Endothelial cell of umbilical vein (primary cell): ENCODE results near the gene FAM111B. TPM values are rescaled to one million over a fixed set of nuclear protein-coding genes. Genes with fewer than 3 reads are reported as not detected.

Experiments
- BruUV-seq: library from RNA; stranded (reverse); fragments of 400-500 nt; replicated peaks from 2 replicates; lab custom pipeline; 2021; lab: Mats Ljungman, UMichigan
- CTCF ChIA-PET: fragments of 300-600, 350-600 bp; sonication (Branson Sonifier 250); formaldehyde crosslinking; loops from one replicate; lab custom pipeline; 2021; ENCODE audit warnings: antibody characterized with exemption, inconsistent platforms; lab: Charles Lee
- POLR2A ChIA-PET: fragments of 300-600, 350-600 bp; sonication (Branson Sonifier 250); formaldehyde crosslinking; loops from one replicate; lab custom pipeline; 2021; ENCODE audit warnings: antibody characterized with exemption, inconsistent platforms; lab: Charles Lee
- DNase-seq: peaks from one replicate; pipeline ENCODE4 v3.0.0-alpha.2; 2011; ENCODE audit warnings: low read depth, low spot score
- FAIRE-seq: peaks from 2 replicates; lab custom pipeline; 2011; peaks lifted over from hg19 to GRCh38; lab: Jason Lieb, UNC
- H2AFZ ChIP-seq: 2 replicates; pipeline ENCODE4 v1.6.0; 2012; ENCODE audit warnings: low read depth, low read length, control low read depth, inconsistent platforms
- H3K27ac ChIP-seq: 2 replicates; pipeline ENCODE4 v1.5.1; 2011; ENCODE audit warnings: low read depth, mild to moderate bottlenecking, control low read depth, low read length, moderate library complexity; ENCODE audit not compliant: insufficient read depth
- H3K27me3 ChIP-seq, 2 experiments: 2 replicates each; pipeline versions ENCODE4 v1.6.0 to v1.6.1; 2011; ENCODE audit warnings: low read length in 2 of 2, mixed read lengths in 1 of 2; ENCODE audit not compliant: control insufficient read depth in 2 of 2, insufficient read depth in 2 of 2
- H3K36me3 ChIP-seq, 2 experiments: 2 replicates in 1 of 2; 3 replicates in 1 of 2; pipeline ENCODE4 v1.5.1; 2011; ENCODE audit warnings: low read length in 2 of 2, mild to moderate bottlenecking in 1 of 2, moderate library complexity in 1 of 2; ENCODE audit not compliant: control insufficient read depth in 2 of 2, insufficient read depth in 2 of 2; ENCODE audit errors: extremely low read depth in 1 of 2
- H3K4me1 ChIP-seq: 3 replicates; pipeline ENCODE4 v1.5.1; 2011; ENCODE audit warnings: mild to moderate bottlenecking, low read length; ENCODE audit not compliant: control insufficient read depth, insufficient read depth; ENCODE audit errors: extremely low read depth
- H3K4me2 ChIP-seq: 2 replicates; pipeline ENCODE4 v1.6.1; 2011; ENCODE audit warnings: low read length, control low read depth, mixed read lengths; ENCODE audit not compliant: insufficient read depth
- H3K4me3 ChIP-seq, 3 experiments: fragments of 200-600 bp in 1 of 3; sonication (generic), shearing (Covaris generic) in 1 of 3; replicated peaks in 1 of 3; 2 replicates each; pipeline ENCODE4 v1.5.1; 2011 to 2016; ENCODE audit warnings: control low read depth in 3 of 3, low read length in 3 of 3, mild to moderate bottlenecking in 2 of 3, inconsistent platforms in 1 of 3, low read depth in 1 of 3, moderate library complexity in 1 of 3; ENCODE audit not compliant: insufficient read depth in 1 of 3
- H3K79me2 ChIP-seq: 2 replicates; pipeline ENCODE4 v1.6.0; 2012; ENCODE audit warnings: low read length, inconsistent platforms; ENCODE audit not compliant: control insufficient read depth, insufficient read depth
- H3K9ac ChIP-seq: replicated peaks from 2 replicates; pipeline ENCODE3; 2011; ENCODE audit warnings: low read length, control low read depth; ENCODE audit not compliant: insufficient read depth; ENCODE audit errors: extremely low read depth
- H3K9me1 ChIP-seq: replicated peaks from 3 replicates; pipeline ENCODE4 v1.6.0; 2011; ENCODE audit warnings: mild to moderate bottlenecking, low read length; ENCODE audit not compliant: control insufficient read depth, insufficient read depth; ENCODE audit errors: extremely low read depth
- H3K9me3 ChIP-seq: replicated peaks from 2 replicates; pipeline ENCODE4 v1.5.1; 2012; ENCODE audit warnings: low read length, inconsistent platforms; ENCODE audit not compliant: control insufficient read depth, insufficient read depth
- H4K20me1 ChIP-seq: replicated peaks from 2 replicates; pipeline ENCODE3; 2011; ENCODE audit warnings: mild to moderate bottlenecking, low read length; ENCODE audit not compliant: control insufficient read depth, insufficient read depth; ENCODE audit errors: extremely low read depth
- CTCF ChIP-seq, 2 donors: IDR thresholded peaks; 1 replicate in 1 of 2; 2 replicates in 1 of 2; pipeline ENCODE4 v1.5.1; 2011; ENCODE audit warnings: low read length in 2 of 2, mild to moderate bottlenecking in 2 of 2, moderate library complexity in 2 of 2, control low read depth in 1 of 2, inconsistent platforms in 1 of 2, low read depth in 1 of 2; ENCODE audit not compliant: insufficient read depth in 1 of 2; ENCODE audit errors: extremely low read depth in 1 of 2
- EZH2 ChIP-seq: IDR thresholded peaks from 2 replicates; pipeline ENCODE4 v1.6.1; 2012; ENCODE audit warnings: borderline replicate concordance, low read depth, mild to moderate bottlenecking, moderate library complexity, low read length, inconsistent platforms; ENCODE audit not compliant: severe bottlenecking
- FOS ChIP-seq: IDR thresholded peaks from 2 replicates; pipeline ENCODE4 v1.6.1; 2011; ENCODE audit warnings: mild to moderate bottlenecking, low read length, moderate library complexity, borderline replicate concordance; ENCODE audit not compliant: insufficient read depth
- GATA2 ChIP-seq: IDR thresholded peaks from 2 replicates; pipeline ENCODE4 v1.7.0; 2011; ENCODE audit warnings: low read depth, mild to moderate bottlenecking, moderate library complexity, mixed read lengths, low read length; ENCODE audit not compliant: insufficient read length, insufficient read depth
- JUN ChIP-seq: IDR thresholded peaks from 2 replicates; pipeline ENCODE4 v1.6.1; 2011; ENCODE audit warnings: borderline replicate concordance, low read depth; ENCODE audit not compliant: insufficient read length, insufficient read depth
- MYC ChIP-seq: IDR thresholded peaks from one replicate; pipeline ENCODE4 v1.6.1; 2011; ENCODE audit warnings: mild to moderate bottlenecking, low read depth, low read length
- POLR2A ChIP-seq: IDR thresholded peaks from 2 replicates; pipeline ENCODE4 v1.6.1; 2012; ENCODE audit warnings: low read depth, mild to moderate bottlenecking, control low read depth, low read length
- POLR2AphosphoS5 ChIP-seq: IDR thresholded peaks from 2 replicates; pipeline ENCODE4 v1.6.1; 2012; ENCODE audit warnings: low read depth, mild to moderate bottlenecking, control low read depth, low read length, moderate library complexity; ENCODE audit not compliant: insufficient read depth
- dilution Hi-C: fragments of 300-500 bp; cut with MboI; formaldehyde crosslinking; loops from one replicate; pipeline ENCODE4 v1.15.0; 2019; ENCODE audit warnings: low sequenced_read_pairs; ENCODE audit not compliant: extremely low pct_ligation_motif_present
- intact Hi-C: fragments of 100-400 bp; cut with micrococcal nuclease; formaldehyde crosslinking; loops from one replicate; pipeline ENCODE4 v1.10.0; 2022
- polyA plus RNA-seq, 4 experiments: library from polyadenylated mRNA; depleted of rRNA in 3 of 4; stranded (reverse) in 3 of 4; unstranded in 1 of 4; fragments of >200 nt; gene quantifications; 2 replicates each; pipeline versions ENCODE4 v1.2.1 to v1.2.3, GENCODE V29; 2011 to 2012; ENCODE audit warnings: missing spikeins in 1 of 4
- total RNA-seq: library from RNA; stranded (reverse); gene quantifications from 2 replicates; pipeline ENCODE4 v1.2.3, GENCODE V29; 2021
- TF ChIP-seq, protein P1 (sequence below): IDR thresholded peaks from 2 replicates; pipeline ENCODE4 v1.6.1; 2011; ENCODE audit not compliant: insufficient read depth, insufficient read length

FAM111B gene
- total and polyA plus RNA-seq, 2 donors (not counting 3 experiments of a cell fraction or from before 2014, with no cell fraction given), result 2.7 to 21.9 TPM

DNA sequence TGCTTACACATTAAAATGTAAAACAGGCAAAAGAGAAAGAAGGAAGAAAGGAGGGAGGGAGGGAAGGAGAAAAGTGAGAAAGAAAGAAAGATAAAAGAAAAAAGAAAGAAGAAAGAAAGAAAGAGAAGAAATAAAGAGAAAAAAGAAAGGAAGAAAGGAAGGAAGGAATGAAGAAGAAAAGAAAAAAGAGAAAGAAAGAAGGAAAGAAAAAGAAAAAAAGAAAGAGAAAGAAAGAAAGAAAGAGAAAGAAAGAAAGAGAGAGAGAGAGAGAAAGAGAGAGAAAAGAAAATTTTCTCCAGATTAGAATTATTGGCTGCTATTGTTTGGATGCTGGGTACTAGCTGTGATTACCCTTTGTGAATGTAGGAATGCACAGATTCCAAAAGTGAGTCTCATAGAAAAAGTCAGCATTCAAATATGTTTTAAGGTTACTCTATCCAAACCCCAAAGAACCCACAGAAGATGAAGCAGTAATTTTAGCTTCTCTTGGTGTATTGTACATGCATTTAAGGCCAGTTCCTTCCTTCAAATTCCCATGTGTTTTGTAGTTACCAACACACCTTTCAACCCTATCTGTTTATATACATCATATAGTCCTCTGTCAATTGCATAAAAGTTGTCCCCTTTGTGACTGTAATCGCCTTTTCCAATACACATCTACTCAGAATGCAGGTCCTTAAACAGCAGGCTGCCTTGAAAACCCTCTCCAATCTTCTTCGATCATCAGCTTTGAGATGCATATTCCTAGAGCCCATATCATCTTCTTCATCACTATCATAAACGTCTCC lies 34.8 kb downstream of the FAM111B start:
- H3K4me2 ChIP-seq, result peak overlapping the region; percentile 95
- POLR2A ChIA-PET, result interaction anchor here (1.0 to 1.2 kb wide), 2 partner anchors 16 to 38 kb away, joined by 3 to 6 read pairs; no protein-coding TSS in a partner anchor
- H3K27ac ChIP-seq, result peak overlapping the region; percentile 10
- no peaks in the 10 kb centered on the region for H4K20me1 ChIP-seq
- TSS peak; percentile 35 for BruUV-seq
- H3K9me1 ChIP-seq, result no peaks in the 10 kb centered on the region
- peak overlapping the region; percentile 78 for H2AFZ ChIP-seq
- peaks cover 32% of the 10 kb centered on the region for H3K4me1 ChIP-seq
- dilution Hi-C loops (no loop called here), intact Hi-C loops (loop anchor here (1.0 to 5.0 kb wide), 5 partner anchors 16 to 1365 kb away; partner anchors contain the start of gene FAM111B)
- peak overlapping the region; percentile 69 to 90 (median 74) for H3K4me3 ChIP-seq
- H3K79me2 ChIP-seq, result peaks cover 19% of the 10 kb centered on the region
- CTCF ChIA-PET, result interaction anchor here (0.8 to 6.0 kb wide), 13 partner anchors 9 to 489 kb away, joined by 3 to 66 read pairs (median 4); partner anchors contain the start of genes DTX4 and FAM111B
- TF ChIP-seq EZH2, result no peak
- H3K9me3 ChIP-seq, result no peaks in the 10 kb centered on the region
- H3K27me3 ChIP-seq, result no peaks in the 10 kb centered on the region
- peak overlapping the region; percentile 85 for H3K9ac ChIP-seq
- no peak for DNase-seq
- no peak for FAIRE-seq
- no peaks in the 10 kb centered on the region for H3K36me3 ChIP-seq

DNA sequence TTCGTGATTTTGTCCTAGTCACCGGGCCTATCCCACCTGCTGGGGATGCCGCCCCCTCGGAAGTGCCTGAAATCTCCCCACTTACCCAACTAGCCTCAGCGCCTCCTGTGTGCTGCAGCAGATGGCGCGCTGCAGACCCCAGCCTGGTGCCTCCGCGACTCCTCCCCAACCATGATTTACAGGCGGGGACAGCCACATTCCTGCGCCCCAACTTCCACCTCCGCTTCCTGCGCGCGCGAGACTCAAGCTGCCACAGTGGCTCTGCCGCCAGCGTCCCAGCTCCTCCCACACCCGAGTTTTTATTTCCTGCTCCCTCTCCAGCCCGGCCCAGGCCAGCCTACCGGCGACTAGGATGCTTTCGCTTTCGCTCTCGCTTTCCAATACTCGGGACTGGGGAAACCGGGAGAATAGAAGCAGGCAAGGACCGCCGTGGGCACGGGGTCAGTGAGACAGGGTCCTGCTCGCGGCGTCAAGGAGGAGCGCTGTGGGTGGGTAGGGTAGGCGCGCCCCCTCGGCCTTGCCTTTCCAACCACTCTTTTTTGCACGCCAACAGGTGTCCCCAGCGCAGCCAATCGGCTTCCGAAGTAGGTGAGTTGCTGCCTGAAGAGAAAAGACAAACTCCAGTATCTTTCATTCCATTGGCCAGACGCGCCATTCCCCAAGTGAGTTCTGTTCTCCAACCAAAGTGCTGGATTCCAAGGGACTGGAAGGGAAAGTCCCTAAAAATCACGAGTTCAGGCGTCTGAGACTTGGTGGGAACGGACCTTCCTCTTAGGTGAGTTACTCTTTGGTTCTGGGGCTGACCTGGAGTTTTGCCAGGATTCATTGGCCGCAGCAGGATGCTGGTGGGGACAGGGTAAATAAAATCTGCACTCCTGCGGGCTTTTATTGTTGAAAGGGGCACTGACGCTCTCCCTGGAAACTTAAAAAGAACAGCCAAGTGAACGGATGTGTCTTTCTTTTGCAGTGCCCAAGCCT lies 35.8 kb downstream of the FAM111B start, which contains the start of gene FAM111A:
Gene FAM111A, plus strand, starts transcription at position 327 of the 978 bp plus-strand sequence. CDS start 6,017 bp downstream, outside the sequence.
- intact Hi-C loops (loop anchor here (1.0 to 5.0 kb wide), 5 partner anchors 15 to 1366 kb away; partner anchors contain the start of gene FAM111B), dilution Hi-C loops (no loop called here)
- POLR2A ChIA-PET, result interaction anchor here (1.0 to 1.2 kb wide), 2 partner anchors 15 to 38 kb away, joined by 3 to 6 read pairs; no protein-coding TSS in a partner anchor
- H3K36me3 ChIP-seq, result peaks cover 0 to 2% of the 10 kb centered on the region in 2 experiments
- TSS peak; percentile 33 for BruUV-seq
- CTCF ChIA-PET, result interaction anchor here (0.8 to 6.0 kb wide), 14 partner anchors 8 to 490 kb away, joined by 3 to 91 read pairs (median 4); partner anchors contain the start of genes DTX4 and FAM111B
- H2AFZ ChIP-seq, result peak within 1 kb of the TSS; percentile 78
- peak within 1 kb of the TSS; percentile 95 for H3K4me2 ChIP-seq
- peak within 1 kb of the TSS; percentile 74 for H3K27ac ChIP-seq
- DNase-seq (peak; percentile 91), FAIRE-seq (peak; percentile 58)
- H4K20me1 ChIP-seq, result no peaks in the 10 kb centered on the region
- peaks cover 22% of the 10 kb centered on the region for H3K79me2 ChIP-seq
- no peaks in the 10 kb centered on the region for H3K9me3 ChIP-seq
- peak within 1 kb of the TSS; percentile 85 for H3K9ac ChIP-seq
- peak within 1 kb of the TSS; percentile 69 to 90 (median 74) for H3K4me3 ChIP-seq
- H3K9me1 ChIP-seq, result no peaks in the 10 kb centered on the region
- H3K4me1 ChIP-seq, result peaks cover 32% of the 10 kb centered on the region
- no peak for TF ChIP-seq EZH2
- TF ChIP-seq MYC, result no peak
- peak; percentile 17 to 47 for TF ChIP-seq CTCF (IDR thresholded peaks at IDR 0.05; ENCODE audit: extremely low read depth in 1 of 2, insufficient read depth in 1 of 2, low read depth in 1 of 2, low read length in 2 of 2)
- TF ChIP-seq, protein P1, sequence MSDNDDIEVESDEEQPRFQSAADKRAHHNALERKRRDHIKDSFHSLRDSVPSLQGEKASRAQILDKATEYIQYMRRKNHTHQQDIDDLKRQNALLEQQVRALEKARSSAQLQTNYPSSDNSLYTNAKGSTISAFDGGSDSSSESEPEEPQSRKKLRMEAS, result no peak
- no peak for TF ChIP-seq GATA2
- peak; percentile 66 for TF ChIP-seq POLR2A
- TF ChIP-seq FOS, result no peak
- TF ChIP-seq POLR2AphosphoS5, result peak; percentile 77
- TF ChIP-seq JUN, result no peak
- no peaks in the 10 kb centered on the region for H3K27me3 ChIP-seq
